ENCODE measurements around the gene NCSTN.

Gene NCSTN

GRCh38 chr1:160394673-160395072 is 51.5 kb downstream of the NCSTN start:
- no peaks in the 10 kb centered on the region for H3K36me3 ChIP-seq
- no peak overlapping the region for H3K27ac ChIP-seq
- no peaks in the 10 kb centered on the region for H3K4me1 ChIP-seq (ENCODE audit: control insufficient read depth in 1 of 2, insufficient read depth in 1 of 2, low read depth in 1 of 2, low read length in 1 of 2)
- no peaks in the 10 kb centered on the region for H3K9me3 ChIP-seq
- H3K4me3 ChIP-seq (ENCODE audit: low read depth in 1 of 2, low read length in 1 of 2): no peak overlapping the region
- H3K27me3 ChIP-seq: peaks cover 48% of the 10 kb centered on the region
- TF ChIP-seq CTCF (IDR thresholded peaks at IDR 0.05): no peak

- H3K4me3 ChIP-seq (ENCODE audit: low read depth in 1 of 2, low read length in 1 of 2): no peak overlapping the region
- H3K27me3 ChIP-seq: peaks cover 65% of the 10 kb centered on the region
- peaks cover 0 to 10% of the 10 kb centered on the region in 2 experiments for H3K4me1 ChIP-seq (ENCODE audit: control insufficient read depth in 1 of 2, insufficient read depth in 1 of 2, low read depth in 1 of 2, low read length in 1 of 2)
- H3K36me3 ChIP-seq: no peaks in the 10 kb centered on the region
- H3K9me3 ChIP-seq: no peaks in the 10 kb centered on the region
- TF ChIP-seq CTCF (IDR thresholded peaks at IDR 0.05): no peak
- H3K27ac ChIP-seq: no peak overlapping the region
Measured at GRCh38 chr1:160397651-160398050, 54.5 kb downstream of the NCSTN start.

- Histone ChIP-seq H3K4me3 (ENCODE audit: low read depth in 1 of 2, low read length in 1 of 2) (no peak overlapping the region), H3K9me3 (no peaks in the 10 kb centered on the region), H3K27me3 (peaks cover 71% of the 10 kb centered on the region), H3K36me3 (no peaks in the 10 kb centered on the region), H3K27ac (no peak overlapping the region), H3K4me1 (ENCODE audit: control insufficient read depth in 1 of 2, insufficient read depth in 1 of 2, low read depth in 1 of 2, low read length in 1 of 2) (peaks cover 0 to 10% of the 10 kb centered on the region in 2 experiments)
- no peak for TF ChIP-seq CTCF (IDR thresholded peaks at IDR 0.05)
Measured at GRCh38 chr1:160398823-160399222, 55.6 kb downstream of the NCSTN start.

GRCh38 chr1:160399544-160400222 is 56.5 kb downstream of the NCSTN start:
- H3K27ac ChIP-seq: no peak overlapping the region
- H3K9me3 ChIP-seq: no peaks in the 10 kb centered on the region
- peaks cover 71% of the 10 kb centered on the region for H3K27me3 ChIP-seq
- H3K4me1 ChIP-seq (ENCODE audit: control insufficient read depth in 1 of 2, insufficient read depth in 1 of 2, low read depth in 1 of 2, low read length in 1 of 2): peaks cover 0 to 10% of the 10 kb centered on the region in 2 experiments
- H3K4me3 ChIP-seq (ENCODE audit: low read depth in 1 of 2, low read length in 1 of 2): no peak overlapping the region
- no peak for TF ChIP-seq CTCF (IDR thresholded peaks at IDR 0.05)
- H3K36me3 ChIP-seq: no peaks in the 10 kb centered on the region

GRCh38 chr1:160400223-160400645 is 57.1 kb downstream of the NCSTN start, which contains the start of gene VANGL2:
TSS of gene VANGL2 (plus strand) at chr1:160400564. CDS start at chr1:160415838, 15,274 bp downstream.
- Histone ChIP-seq H3K36me3 (no peaks in the 10 kb centered on the region), H3K9me3 (no peaks in the 10 kb centered on the region), H3K4me1 (ENCODE audit: control insufficient read depth in 1 of 2, insufficient read depth in 1 of 2, low read depth in 1 of 2, low read length in 1 of 2) (peaks cover 0 to 10% of the 10 kb centered on the region in 2 experiments), H3K27ac (no peak within 1 kb of the TSS), H3K4me3 (ENCODE audit: low read depth in 1 of 2, low read length in 1 of 2) (peak within 1 kb of the TSS in 1 of 2 experiments; percentile 18), H3K27me3 (peaks cover 67% of the 10 kb centered on the region)
- TF ChIP-seq CTCF (IDR thresholded peaks at IDR 0.05): no peak
